GM19035 (cell line): ENCODE results near the gene DDO.

Source experiments
- ATAC-seq: cut with Tn5 transposase; IDR thresholded peaks from one replicate; pipeline ENCODE4 v1.9.1; 2021; ENCODE audit not compliant: unreplicated experiment

DDO gene

GRCh38 chr6:110421749-110422443 is 6.5 kb upstream of the DDO start:
- no peak for ATAC-seq

GRCh38 chr6:110419028-110419739 is 3.8 kb upstream of the DDO start:
- ATAC-seq: no peak

GRCh38 chr6:110418594-110418993 is 3.2 kb upstream of the DDO start:
- no peak for ATAC-seq

- no peak for ATAC-seq
Measured at GRCh38 chr6:110414669-110415068, 706 bp downstream of the DDO start.

GRCh38 chr6:110412360-110412759 is 3.0 kb downstream of the DDO start:
- no peak for ATAC-seq

- ATAC-seq: no peak
Measured at GRCh38 chr6:110410511-110410910, 4.9 kb downstream of the DDO start.

- ATAC-seq: no peak
Measured at GRCh38 chr6:110409794-110410193, 5.6 kb downstream of the DDO start.

GRCh38 chr6:110408901-110409300 is 6.5 kb downstream of the DDO start:
- ATAC-seq: no peak

- ATAC-seq: no peak
Measured at GRCh38 chr6:110404607-110405006, 10.8 kb downstream of the DDO start.

GRCh38 chr6:110401585-110402176 is 13.7 kb downstream of the DDO start:
- ATAC-seq: no peak

GRCh38 chr6:110400208-110400607 is 15.2 kb downstream of the DDO start:
- ATAC-seq: no peak

- ATAC-seq: no peak
Measured at GRCh38 chr6:110399219-110400071, 15.9 kb downstream of the DDO start.

GRCh38 chr6:110398778-110399177 is 16.6 kb downstream of the DDO start:
- ATAC-seq: no peak

GRCh38 chr6:110395221-110395620 is 20.2 kb downstream of the DDO start:
- ATAC-seq: no peak

GRCh38 chr6:110394409-110394808 is 21.0 kb downstream of the DDO start:
- ATAC-seq: no peak

- no peak for ATAC-seq
Measured at GRCh38 chr6:110392727-110393126, 22.6 kb downstream of the DDO start.

- no peak for ATAC-seq
Measured at GRCh38 chr6:110390404-110390803, 25.0 kb downstream of the DDO start.

- ATAC-seq: no peak
Measured at GRCh38 chr6:110389689-110390382, 25.5 kb downstream of the DDO start.

- ATAC-seq: no peak
Measured at GRCh38 chr6:110387986-110388385, 27.4 kb downstream of the DDO start.

- ATAC-seq: no peak
Measured at GRCh38 chr6:110385458-110385863, 29.9 kb downstream of the DDO start.

- ATAC-seq: no peak
Measured at GRCh38 chr6:110378552-110378951, 36.8 kb downstream of the DDO start.
